ENCODE data around the gene MGARP. TPM values are rescaled to one million over a fixed set of nuclear protein-coding genes. Genes with fewer than 3 reads are reported as not detected.

The MGARP gene
- total RNA-seq, 1 experiment from 2014 or later: not detected

- TF ChIP-seq, protein P1, sequence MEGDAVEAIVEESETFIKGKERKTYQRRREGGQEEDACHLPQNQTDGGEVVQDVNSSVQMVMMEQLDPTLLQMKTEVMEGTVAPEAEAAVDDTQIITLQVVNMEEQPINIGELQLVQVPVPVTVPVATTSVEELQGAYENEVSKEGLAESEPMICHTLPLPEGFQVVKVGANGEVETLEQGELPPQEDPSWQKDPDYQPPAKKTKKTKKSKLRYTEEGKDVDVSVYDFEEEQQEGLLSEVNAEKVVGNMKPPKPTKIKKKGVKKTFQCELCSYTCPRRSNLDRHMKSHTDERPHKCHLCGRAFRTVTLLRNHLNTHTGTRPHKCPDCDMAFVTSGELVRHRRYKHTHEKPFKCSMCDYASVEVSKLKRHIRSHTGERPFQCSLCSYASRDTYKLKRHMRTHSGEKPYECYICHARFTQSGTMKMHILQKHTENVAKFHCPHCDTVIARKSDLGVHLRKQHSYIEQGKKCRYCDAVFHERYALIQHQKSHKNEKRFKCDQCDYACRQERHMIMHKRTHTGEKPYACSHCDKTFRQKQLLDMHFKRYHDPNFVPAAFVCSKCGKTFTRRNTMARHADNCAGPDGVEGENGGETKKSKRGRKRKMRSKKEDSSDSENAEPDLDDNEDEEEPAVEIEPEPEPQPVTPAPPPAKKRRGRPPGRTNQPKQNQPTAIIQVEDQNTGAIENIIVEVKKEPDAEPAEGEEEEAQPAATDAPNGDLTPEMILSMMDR (IDR thresholded peaks at IDR 0.05; ENCODE audit: unreplicated experiment): no peak
- no peaks in the 10 kb centered on the region for H3K27me3 Mint-ChIP-seq (ENCODE audit: unreplicated experiment)
- BruUV-seq (replicated peaks): no TSS peak
- intact Hi-C loops (cut with micrococcal nuclease; ENCODE audit: unreplicated experiment): no loop called here
- CTCF ChIA-PET: no interaction called here
- peaks cover 9% of the 10 kb centered on the region for H3K4me1 Mint-ChIP-seq (ENCODE audit: low read depth, unreplicated experiment)
- peaks cover 4% of the 10 kb centered on the region for H3K36me3 Mint-ChIP-seq (ENCODE audit: insufficient read depth, unreplicated experiment)
- DNase-seq: no peak
- H3K27ac Mint-ChIP-seq (ENCODE audit: unreplicated experiment): no peak overlapping the region
- H3K4me3 Mint-ChIP-seq (ENCODE audit: low read depth, unreplicated experiment): no peak overlapping the region
- no peaks in the 10 kb centered on the region for H3K9me3 Mint-ChIP-seq (ENCODE audit: low read depth, unreplicated experiment)
Measured at GRCh38 chr4:139267301-139267700, 12.7 kb downstream of the MGARP start.

- H3K4me1 Mint-ChIP-seq (ENCODE audit: low read depth, unreplicated experiment): peaks cover 9% of the 10 kb centered on the region
- DNase-seq: peak; percentile 31
- CTCF ChIA-PET: no interaction called here
- peak overlapping the region; percentile 67 for H3K4me3 Mint-ChIP-seq (ENCODE audit: low read depth, unreplicated experiment)
- no peak overlapping the region for H3K27ac Mint-ChIP-seq (ENCODE audit: unreplicated experiment)
- no TSS peak for BruUV-seq (replicated peaks)
- intact Hi-C loops (cut with micrococcal nuclease; ENCODE audit: unreplicated experiment): no loop called here
- H3K27me3 Mint-ChIP-seq (ENCODE audit: unreplicated experiment): no peaks in the 10 kb centered on the region
- H3K9me3 Mint-ChIP-seq (ENCODE audit: low read depth, unreplicated experiment): no peaks in the 10 kb centered on the region
- H3K36me3 Mint-ChIP-seq (ENCODE audit: insufficient read depth, unreplicated experiment): peaks cover 4% of the 10 kb centered on the region
- TF ChIP-seq, protein P1 (IDR thresholded peaks at IDR 0.05; ENCODE audit: unreplicated experiment): no peak
Measured at GRCh38 chr4:139266583-139267257, 13.3 kb downstream of the MGARP start.

GRCh38 chr4:139266208-139266582 is 13.8 kb downstream of the MGARP start:
- Mint-ChIP-seq H3K27me3 (ENCODE audit: unreplicated experiment) (no peaks in the 10 kb centered on the region), H3K27ac (ENCODE audit: unreplicated experiment) (no peak overlapping the region), H3K9me3 (ENCODE audit: low read depth, unreplicated experiment) (no peaks in the 10 kb centered on the region), H3K4me1 (ENCODE audit: low read depth, unreplicated experiment) (peaks cover 9% of the 10 kb centered on the region), H3K4me3 (ENCODE audit: low read depth, unreplicated experiment) (peak overlapping the region; percentile 67), H3K36me3 (ENCODE audit: insufficient read depth, unreplicated experiment) (peaks cover 4% of the 10 kb centered on the region)
- CTCF ChIA-PET: no interaction called here
- no TSS peak for BruUV-seq (replicated peaks)
- no peak for DNase-seq
- TF ChIP-seq, protein P1 (IDR thresholded peaks at IDR 0.05; ENCODE audit: unreplicated experiment): no peak
- intact Hi-C loops (cut with micrococcal nuclease; ENCODE audit: unreplicated experiment): no loop called here

GRCh38 chr4:139265654-139266053 is 14.4 kb downstream of the MGARP start:
- CTCF ChIA-PET: no interaction called here
- BruUV-seq (replicated peaks): no TSS peak
- Mint-ChIP-seq H3K27ac (ENCODE audit: unreplicated experiment) (no peak overlapping the region), H3K4me3 (ENCODE audit: low read depth, unreplicated experiment) (no peak overlapping the region), H3K27me3 (ENCODE audit: unreplicated experiment) (no peaks in the 10 kb centered on the region), H3K4me1 (ENCODE audit: low read depth, unreplicated experiment) (peaks cover 9% of the 10 kb centered on the region), H3K9me3 (ENCODE audit: low read depth, unreplicated experiment) (no peaks in the 10 kb centered on the region), H3K36me3 (ENCODE audit: insufficient read depth, unreplicated experiment) (peaks cover 4% of the 10 kb centered on the region)
- DNase-seq: no peak
- intact Hi-C loops (cut with micrococcal nuclease; ENCODE audit: unreplicated experiment): no loop called here
- TF ChIP-seq, protein P1 (IDR thresholded peaks at IDR 0.05; ENCODE audit: unreplicated experiment): no peak

Measured in Calu3 (cell line).